ENCODE data around the gene UMODL1. TPM values are rescaled to one million over a fixed set of nuclear protein-coding genes. Genes with fewer than 3 reads are reported as not detected.

Gene UMODL1
- total RNA-seq, 1 donor from 2014 or later, result not detected

- H3K27ac Mint-ChIP-seq, result no peak overlapping the region
- Histone ChIP-seq H3F3A (ENCODE audit: low read depth) (no peaks in the 10 kb centered on the region), H3K4me2 (no peak overlapping the region), H3K9ac (no peak overlapping the region), H3K4me1 (peaks cover 13% of the 10 kb centered on the region), H3K27me3 (no peaks in the 10 kb centered on the region), H3K79me2 (ENCODE audit: low read depth) (no peaks in the 10 kb centered on the region), H3K36me3 (no peaks in the 10 kb centered on the region), H3K4me3 (no peak overlapping the region), H2AFZ (replicated peaks) (no peak overlapping the region), H3K27ac (no peak overlapping the region), H3K9me3 (ENCODE audit: low read depth) (no peaks in the 10 kb centered on the region), H4K20me1 (ENCODE audit: low read depth) (no peaks in the 10 kb centered on the region)
- peaks cover 36% of the 10 kb centered on the region for H3K4me1 Mint-ChIP-seq
- H3K36me3 Mint-ChIP-seq, result no peaks in the 10 kb centered on the region
- no peak for DNase-seq (ENCODE audit: low spot score)
- H3K4me3 Mint-ChIP-seq, result no peak overlapping the region
- H3K27me3 Mint-ChIP-seq (ENCODE audit: insufficient read depth, low read depth), result peaks cover 6% of the 10 kb centered on the region
- no peaks in the 10 kb centered on the region for H3K9me3 Mint-ChIP-seq
- TF ChIP-seq EZH2phosphoT487 (IDR thresholded peaks at IDR 0.05), result no peak
- TF ChIP-seq EZH2 (IDR thresholded peaks at IDR 0.05), result no peak
- TF ChIP-seq CTCF (IDR thresholded peaks at IDR 0.05), result no peak
These were observed 13.0 kb downstream of the UMODL1 start for GRCh38 chr21:42084079-42084478.

GRCh38 chr21:42085246-42086077 is 14.3 kb downstream of the UMODL1 start:
- no peak overlapping the region for H3K27ac ChIP-seq
- H3K4me3 Mint-ChIP-seq, result no peak overlapping the region
- H3K4me1 Mint-ChIP-seq, result peaks cover 30% of the 10 kb centered on the region
- H3K36me3 ChIP-seq, result no peaks in the 10 kb centered on the region
- H3K36me3 Mint-ChIP-seq, result no peaks in the 10 kb centered on the region
- no peaks in the 10 kb centered on the region for H3K79me2 ChIP-seq (ENCODE audit: low read depth)
- no peak overlapping the region for H2AFZ ChIP-seq (replicated peaks)
- H3F3A ChIP-seq (ENCODE audit: low read depth), result no peaks in the 10 kb centered on the region
- no peak overlapping the region for H3K4me3 ChIP-seq
- H4K20me1 ChIP-seq (ENCODE audit: low read depth), result no peaks in the 10 kb centered on the region
- H3K27me3 ChIP-seq, result no peaks in the 10 kb centered on the region
- H3K9me3 ChIP-seq (ENCODE audit: low read depth), result no peaks in the 10 kb centered on the region
- TF ChIP-seq CTCF (IDR thresholded peaks at IDR 0.05) (no peak), EZH2phosphoT487 (IDR thresholded peaks at IDR 0.05) (no peak), EZH2 (IDR thresholded peaks at IDR 0.05) (no peak)
- H3K27me3 Mint-ChIP-seq (ENCODE audit: insufficient read depth, low read depth), result peaks cover 10% of the 10 kb centered on the region
- H3K9me3 Mint-ChIP-seq, result no peaks in the 10 kb centered on the region
- DNase-seq (ENCODE audit: low spot score), result no peak
- H3K27ac Mint-ChIP-seq, result no peak overlapping the region
- H3K9ac ChIP-seq, result no peak overlapping the region
- H3K4me1 ChIP-seq, result peaks cover 13% of the 10 kb centered on the region
- H3K4me2 ChIP-seq, result no peak overlapping the region

GRCh38 chr21:42086969-42087368 is 15.9 kb downstream of the UMODL1 start:
- Histone ChIP-seq H4K20me1 (ENCODE audit: low read depth) (no peaks in the 10 kb centered on the region), H3K9me3 (ENCODE audit: low read depth) (no peaks in the 10 kb centered on the region), H3K9ac (no peak overlapping the region), H3K27ac (no peak overlapping the region), H3K4me3 (no peak overlapping the region), H2AFZ (replicated peaks) (no peak overlapping the region), H3K79me2 (ENCODE audit: low read depth) (no peaks in the 10 kb centered on the region), H3K36me3 (no peaks in the 10 kb centered on the region), H3K4me1 (peaks cover 2% of the 10 kb centered on the region), H3F3A (ENCODE audit: low read depth) (no peaks in the 10 kb centered on the region), H3K4me2 (no peak overlapping the region), H3K27me3 (peaks cover 5% of the 10 kb centered on the region)
- H3K27ac Mint-ChIP-seq, result peak overlapping the region; percentile 81
- DNase-seq (ENCODE audit: low spot score), result no peak
- no peaks in the 10 kb centered on the region for H3K9me3 Mint-ChIP-seq
- H3K4me3 Mint-ChIP-seq, result no peak overlapping the region
- TF ChIP-seq EZH2 (IDR thresholded peaks at IDR 0.05), result no peak
- TF ChIP-seq CTCF (IDR thresholded peaks at IDR 0.05), result no peak
- TF ChIP-seq EZH2phosphoT487 (IDR thresholded peaks at IDR 0.05), result no peak
- H3K27me3 Mint-ChIP-seq (ENCODE audit: insufficient read depth, low read depth), result peaks cover 14% of the 10 kb centered on the region
- H3K4me1 Mint-ChIP-seq, result peaks cover 17% of the 10 kb centered on the region
- no peaks in the 10 kb centered on the region for H3K36me3 Mint-ChIP-seq
